GM21529 (cell line): Measurements from ENCODE around the gene DLX5.

Experiments
- ATAC-seq: cut with Tn5 transposase; IDR thresholded peaks from one replicate; pipeline ENCODE4 v1.9.1; 2021; ENCODE audit not compliant: unreplicated experiment

DLX5 gene

DNA sequence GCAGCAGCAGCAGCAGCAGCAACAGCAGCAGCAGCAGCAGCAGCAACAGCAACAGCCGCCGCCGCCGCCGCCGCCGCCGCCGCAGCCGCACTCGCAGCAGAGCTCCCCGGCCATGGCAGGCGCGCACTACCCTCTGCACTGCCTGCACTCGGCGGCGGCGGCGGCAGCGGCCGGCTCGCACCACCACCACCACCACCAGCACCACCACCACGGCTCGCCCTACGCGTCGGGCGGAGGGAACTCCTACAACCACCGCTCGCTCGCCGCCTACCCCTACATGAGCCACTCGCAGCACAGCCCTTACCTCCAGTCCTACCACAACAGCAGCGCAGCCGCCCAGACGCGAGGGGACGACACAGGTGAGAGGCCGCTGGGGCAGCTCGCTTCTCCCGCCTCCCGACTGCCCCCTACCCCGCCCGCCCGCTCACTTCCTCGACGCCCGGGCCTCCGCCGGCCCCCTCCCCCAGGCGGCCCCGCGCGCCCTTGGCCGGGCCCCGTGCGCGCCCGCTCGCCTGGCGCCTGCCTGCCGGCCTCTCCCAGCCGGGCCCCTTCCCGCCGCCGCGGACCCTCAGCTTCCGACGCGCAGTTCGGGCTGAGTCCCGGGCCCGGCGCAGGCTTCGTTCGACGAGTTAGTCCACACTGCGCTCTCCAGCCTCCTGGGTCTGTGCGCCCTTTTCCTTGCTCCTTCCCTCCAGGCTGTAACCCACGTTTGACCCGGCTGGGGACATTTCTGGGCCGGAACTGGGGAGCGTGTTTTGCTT lies 18.4 kb downstream of the DLX5 start:
- no peak for ATAC-seq

- ATAC-seq, result no peak
These were observed 19.2 kb downstream of the DLX5 start, which contains the start of gene DLX6 for GRCh38 chr7:97005183-97006054. Gene DLX6 (plus strand): TSS chr7:97005553. CDS start chr7:97005978, 425 bp downstream.

DNA sequence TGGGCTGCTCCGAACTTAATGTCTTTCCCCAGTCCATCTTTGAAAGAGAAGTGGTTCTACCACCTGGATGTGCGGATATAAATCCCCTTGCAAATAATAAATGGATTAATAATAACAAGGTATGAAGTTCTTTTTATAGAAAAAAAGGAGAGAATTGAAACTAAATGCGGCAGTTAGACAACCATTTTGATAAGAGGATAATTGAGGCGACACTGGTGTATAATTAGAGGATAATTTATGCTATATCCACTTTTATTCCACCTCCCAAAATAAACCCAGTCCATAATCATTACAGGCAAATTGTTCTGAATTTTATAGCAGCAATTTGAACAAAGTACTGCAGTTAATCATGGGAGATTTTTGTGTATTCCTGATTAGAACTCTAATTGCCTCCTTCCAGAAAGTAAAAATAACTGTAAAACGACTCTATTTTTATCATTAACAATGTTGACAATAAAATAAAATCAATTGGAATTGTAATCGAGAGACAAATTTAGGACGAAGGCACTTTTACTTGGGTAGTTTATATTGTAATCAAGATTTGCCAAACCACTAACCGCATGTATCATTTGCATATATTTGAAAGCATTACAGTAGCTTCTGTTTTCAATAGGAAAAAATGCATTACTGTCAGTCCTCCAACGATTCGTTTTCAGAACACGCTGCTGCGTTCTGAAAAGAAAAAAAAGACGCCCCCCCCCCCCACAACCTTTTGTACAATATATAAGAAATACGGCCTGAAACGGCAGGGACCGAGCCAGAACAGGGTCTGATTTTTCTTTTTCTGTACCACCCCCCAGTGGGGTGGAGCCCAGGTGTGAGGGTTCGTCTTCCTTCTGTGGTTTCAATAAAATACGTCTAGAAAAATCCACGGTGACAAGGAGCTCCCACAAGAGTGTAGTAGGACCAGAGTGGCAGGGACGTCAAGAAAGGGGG lies 20.1 kb downstream of the DLX5 start:
- no peak for ATAC-seq

GRCh38 chr7:97003262-97004246 lies 21.1 kb downstream of the DLX5 start:
- no peak for ATAC-seq

GRCh38 chr7:97002555-97003261 lies 21.9 kb downstream of the DLX5 start:
- ATAC-seq, result no peak

DNA sequence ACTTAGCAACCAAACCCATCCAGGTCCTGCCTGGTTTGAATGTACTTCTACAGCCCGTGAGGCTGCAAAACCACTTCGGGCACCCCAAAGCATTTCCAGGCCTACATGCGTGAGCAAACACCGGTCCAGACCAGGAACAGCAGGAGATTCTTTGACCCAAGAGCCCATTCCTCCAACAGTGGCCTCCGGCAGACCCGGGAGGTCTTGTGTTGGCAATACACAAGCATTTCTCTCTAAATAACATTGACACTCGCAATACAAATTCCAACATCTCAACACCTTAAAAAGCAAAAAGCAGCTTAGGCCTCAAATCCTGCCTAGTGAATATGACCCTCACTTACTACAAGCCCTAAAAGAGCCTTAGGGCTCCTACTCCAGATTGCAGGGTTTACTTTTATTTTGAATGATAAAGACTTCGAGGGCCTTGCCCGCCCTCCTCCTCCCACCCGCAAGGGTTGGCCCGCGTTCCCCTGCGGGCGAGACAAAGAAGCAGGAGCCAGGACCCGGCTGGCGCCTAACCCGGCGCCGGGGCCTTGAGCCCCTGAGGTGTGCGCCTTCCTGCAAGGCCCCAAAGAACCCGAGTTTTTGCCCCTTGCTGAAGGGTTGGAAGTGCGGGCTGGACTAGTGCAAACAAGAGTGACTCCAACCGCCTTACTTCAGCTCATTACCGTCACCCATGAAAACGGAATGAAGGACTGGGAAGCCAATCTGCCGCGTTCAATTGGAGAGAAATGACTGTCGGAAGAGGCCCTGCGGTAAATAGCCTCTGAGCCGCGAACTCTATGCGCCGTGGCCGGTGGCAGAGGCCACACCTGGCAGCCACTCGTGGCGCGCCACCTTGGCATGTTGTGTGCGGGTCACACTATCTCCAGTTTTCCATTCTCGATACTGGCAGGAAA lies 22.7 kb downstream of the DLX5 start:
- ATAC-seq, result no peak

DNA sequence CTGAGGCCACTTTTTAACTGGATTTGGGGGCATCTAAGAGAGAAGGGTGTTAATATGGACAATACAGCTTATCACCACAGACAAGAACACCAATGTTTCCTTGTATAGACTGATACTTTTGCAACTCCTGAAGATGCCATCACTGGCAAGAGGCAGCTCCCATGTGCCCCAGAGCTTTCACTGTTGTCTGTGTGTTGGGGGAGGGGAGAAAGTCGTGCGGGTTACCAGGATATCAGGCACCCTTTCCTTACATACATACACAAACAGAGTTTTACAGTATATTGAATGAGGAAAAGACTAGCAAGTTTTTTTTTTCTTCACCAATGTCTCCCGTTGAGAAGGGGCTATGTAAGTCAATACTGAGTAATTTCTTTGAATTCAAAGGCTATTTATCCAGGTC lies 23.4 kb downstream of the DLX5 start:
- no peak for ATAC-seq

GRCh38 chr7:96998744-96999143 lies 25.9 kb downstream of the DLX5 start:
- no peak for ATAC-seq

DNA sequence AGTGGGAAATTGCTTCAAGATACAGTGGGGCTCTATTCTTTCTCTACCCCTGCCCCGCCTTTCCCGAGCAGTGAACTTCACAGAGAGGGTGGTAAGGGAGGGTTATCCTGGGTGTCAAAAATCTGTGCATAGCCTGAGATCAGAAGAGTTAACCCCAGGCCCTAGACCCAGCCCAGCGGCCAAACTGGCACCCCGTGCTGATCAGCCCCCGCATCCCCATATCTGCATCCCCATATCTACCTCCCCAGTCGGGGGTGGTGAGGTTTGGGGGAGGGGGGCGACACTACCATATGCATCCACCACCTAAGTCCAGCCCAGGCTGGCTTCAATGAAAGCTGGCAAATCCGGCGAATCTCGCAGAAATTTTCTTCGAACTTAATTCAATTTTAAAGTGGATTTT lies 26.3 kb downstream of the DLX5 start:
- ATAC-seq, result no peak

- ATAC-seq, result no peak
These were observed 27.1 kb downstream of the DLX5 start for GRCh38 chr7:96997512-96998032.

DNA sequence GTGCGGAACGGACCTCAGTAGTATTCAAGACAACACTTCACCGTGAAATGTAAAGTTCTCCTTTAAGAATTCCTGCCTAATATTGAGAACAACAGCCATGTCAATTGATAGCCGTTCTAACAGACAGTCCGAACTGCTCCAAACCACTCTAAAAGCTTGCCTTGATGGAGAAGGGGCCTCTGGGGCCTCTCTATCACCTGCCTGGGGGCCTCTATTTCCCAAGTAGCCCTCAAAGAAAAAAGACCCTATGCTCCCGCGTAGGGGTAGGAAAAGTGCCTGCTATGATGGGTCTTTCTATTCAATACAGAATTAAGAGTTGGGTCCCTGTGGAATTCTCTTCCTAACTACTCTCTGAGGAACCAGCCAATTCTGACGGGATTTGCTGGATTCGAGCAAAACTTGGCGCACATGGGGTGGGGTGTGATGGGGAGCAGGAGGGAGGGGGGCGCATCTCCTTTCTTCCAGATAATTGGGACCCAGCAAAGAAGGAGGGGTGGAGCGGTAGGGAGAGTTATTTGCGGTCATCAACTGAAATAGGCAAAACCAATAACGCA lies 27.6 kb downstream of the DLX5 start:
- no peak for ATAC-seq

DNA sequence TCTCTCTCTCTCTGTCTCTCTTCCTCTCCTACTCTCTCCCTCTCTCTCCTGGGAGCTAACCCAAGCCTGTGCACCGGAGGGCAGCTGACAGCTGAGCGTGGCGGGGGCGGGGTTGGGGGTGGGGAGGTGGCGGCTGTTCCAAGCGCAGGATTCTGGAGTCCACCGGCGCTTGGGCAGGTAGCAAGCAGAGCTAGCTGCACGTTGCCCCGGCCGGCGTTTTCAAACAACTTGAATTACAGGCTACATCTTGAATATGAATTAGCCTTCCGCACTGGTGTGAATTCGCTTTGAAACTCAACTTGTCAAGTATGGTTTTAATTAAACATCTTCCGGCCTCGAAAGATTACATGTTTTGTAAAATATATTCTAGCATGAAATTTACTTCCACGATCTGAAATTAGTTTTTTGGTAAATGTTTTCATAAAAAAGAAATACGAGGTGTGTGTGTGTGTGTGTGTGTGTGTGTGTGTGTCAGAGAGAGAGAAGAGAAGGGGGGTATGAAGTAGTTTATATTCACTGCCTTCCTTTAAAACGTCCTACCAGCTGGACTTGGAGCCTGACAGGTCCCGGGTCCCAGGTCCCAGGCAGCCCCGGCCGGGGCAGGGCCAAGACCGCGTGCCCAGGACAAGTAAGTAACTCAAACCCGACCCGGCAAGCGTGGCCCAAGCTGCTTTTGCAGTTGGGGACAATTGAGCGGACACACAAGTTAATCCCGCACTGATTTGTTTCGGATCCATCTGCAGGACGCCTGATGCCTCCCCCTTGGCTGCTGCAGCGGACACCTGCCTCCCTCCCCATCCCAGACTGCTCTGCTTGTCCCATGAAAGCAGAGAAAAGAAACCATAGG lies 28.3 kb downstream of the DLX5 start:
- ATAC-seq, result no peak

DNA sequence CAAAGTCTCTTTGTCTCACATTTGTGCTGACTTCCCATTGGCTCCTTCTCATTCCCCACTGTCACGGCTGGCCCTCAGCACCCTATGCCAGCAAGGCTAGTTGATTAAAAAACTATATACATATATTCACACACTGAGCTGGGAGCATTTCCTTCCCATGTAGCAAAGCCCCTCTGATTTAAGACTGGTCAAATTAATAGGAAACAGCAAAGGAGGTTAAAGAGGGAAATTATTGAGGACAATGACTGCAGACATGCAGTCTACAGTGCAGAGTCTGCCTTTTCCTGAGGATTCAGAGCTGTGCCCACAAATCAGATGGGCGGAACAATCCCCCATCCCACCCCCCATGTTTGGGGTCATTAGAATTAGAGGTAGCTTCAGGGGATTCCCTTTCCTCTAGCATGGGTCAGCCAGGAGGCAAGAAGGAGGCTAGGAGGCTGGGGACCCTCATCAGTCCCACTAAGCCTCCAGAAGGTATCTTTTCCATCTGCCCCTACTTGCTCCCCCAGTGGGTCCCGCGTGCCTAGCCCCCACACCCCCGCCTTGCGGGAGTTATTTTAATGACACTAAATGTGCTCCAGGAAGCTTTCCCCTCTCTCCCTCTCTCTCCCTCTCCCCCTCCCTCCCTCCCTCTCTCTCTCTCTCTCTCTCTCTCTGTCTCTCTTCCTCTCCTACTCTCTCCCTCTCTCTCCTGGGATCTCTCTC lies 29.1 kb downstream of the DLX5 start:
- ATAC-seq, result no peak

GRCh38 chr7:96993980-96994379 lies 30.7 kb downstream of the DLX5 start:
- ATAC-seq, result no peak

DNA sequence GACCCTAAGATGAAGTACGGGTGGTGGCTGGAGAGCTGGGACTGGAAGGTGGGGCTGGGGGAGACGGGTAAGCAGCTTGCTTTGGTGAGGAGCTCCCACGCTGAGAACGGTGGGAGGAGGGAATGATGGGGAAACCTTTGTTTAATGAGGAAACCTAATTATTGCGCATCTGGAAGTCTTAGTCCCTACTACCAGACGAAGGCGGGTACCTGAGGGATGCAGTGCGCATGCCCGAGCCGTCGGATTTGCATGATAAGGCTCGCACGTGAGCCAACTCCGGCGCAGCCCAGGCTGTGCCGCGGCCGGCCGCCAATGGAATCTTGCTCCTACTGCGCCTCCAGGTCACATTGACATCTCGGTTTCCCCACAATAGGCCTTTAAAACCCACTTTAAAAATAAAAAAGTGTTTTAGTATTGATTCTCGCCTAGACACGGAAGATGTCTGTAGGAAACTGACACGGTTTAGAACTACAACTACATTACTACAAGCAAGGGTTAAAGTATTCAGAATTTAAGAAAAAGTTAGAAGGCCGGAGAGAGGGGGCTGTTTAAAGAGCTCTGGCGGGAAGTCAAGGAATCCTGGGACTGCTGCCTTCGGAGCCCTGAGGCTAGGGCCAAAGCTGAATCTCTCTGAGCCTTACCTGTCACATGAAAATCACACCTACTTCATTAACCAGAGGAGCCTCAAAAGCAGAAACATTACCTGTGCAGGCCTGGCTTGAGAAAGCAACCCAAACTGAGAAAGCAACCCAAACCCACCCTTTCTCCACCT lies 31.4 kb downstream of the DLX5 start:
- no peak for ATAC-seq
